ELF-1 (cell line): ENCODE data around the gene GDPD4.

ENCODE experiments used
- DNase-seq: peaks from one replicate; pipeline ENCODE4 v3.0.0-alpha.2; 2016; ENCODE audit warnings: low read depth, low spot score

The GDPD4 gene

GRCh38 chr11:77299528-77299993, 1.9 kb downstream of the GDPD4 start:
- DNase-seq, result no peak

GRCh38 chr11:77294040-77294439, 7.4 kb downstream of the GDPD4 start:
- no peak for DNase-seq

DNA sequence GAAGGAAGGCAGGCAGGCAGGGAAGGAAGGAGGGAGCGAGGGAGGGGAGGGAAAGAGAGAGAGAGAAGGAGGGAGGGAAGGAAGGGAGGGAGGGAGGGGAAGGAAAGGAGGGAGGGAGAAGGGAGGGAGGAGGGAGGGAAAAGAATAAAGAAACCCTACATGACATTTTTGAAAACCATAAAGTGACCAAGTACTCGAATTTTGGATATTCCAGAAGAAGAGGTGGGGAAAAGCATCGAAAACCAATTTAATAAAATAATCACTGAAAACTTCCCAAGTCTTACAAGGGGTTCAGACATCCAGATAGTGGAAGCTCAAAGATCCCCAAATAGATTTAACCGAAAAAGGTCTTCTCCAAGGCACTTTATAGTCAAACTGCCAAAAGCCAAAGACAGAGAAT, 11.7 kb downstream of the GDPD4 start:
- no peak for DNase-seq

GRCh38 chr11:77287615-77288273, 13.7 kb downstream of the GDPD4 start:
- no peak for DNase-seq

- no peak for DNase-seq
These were observed 14.3 kb downstream of the GDPD4 start for GRCh38 chr11:77287136-77287535.

DNA sequence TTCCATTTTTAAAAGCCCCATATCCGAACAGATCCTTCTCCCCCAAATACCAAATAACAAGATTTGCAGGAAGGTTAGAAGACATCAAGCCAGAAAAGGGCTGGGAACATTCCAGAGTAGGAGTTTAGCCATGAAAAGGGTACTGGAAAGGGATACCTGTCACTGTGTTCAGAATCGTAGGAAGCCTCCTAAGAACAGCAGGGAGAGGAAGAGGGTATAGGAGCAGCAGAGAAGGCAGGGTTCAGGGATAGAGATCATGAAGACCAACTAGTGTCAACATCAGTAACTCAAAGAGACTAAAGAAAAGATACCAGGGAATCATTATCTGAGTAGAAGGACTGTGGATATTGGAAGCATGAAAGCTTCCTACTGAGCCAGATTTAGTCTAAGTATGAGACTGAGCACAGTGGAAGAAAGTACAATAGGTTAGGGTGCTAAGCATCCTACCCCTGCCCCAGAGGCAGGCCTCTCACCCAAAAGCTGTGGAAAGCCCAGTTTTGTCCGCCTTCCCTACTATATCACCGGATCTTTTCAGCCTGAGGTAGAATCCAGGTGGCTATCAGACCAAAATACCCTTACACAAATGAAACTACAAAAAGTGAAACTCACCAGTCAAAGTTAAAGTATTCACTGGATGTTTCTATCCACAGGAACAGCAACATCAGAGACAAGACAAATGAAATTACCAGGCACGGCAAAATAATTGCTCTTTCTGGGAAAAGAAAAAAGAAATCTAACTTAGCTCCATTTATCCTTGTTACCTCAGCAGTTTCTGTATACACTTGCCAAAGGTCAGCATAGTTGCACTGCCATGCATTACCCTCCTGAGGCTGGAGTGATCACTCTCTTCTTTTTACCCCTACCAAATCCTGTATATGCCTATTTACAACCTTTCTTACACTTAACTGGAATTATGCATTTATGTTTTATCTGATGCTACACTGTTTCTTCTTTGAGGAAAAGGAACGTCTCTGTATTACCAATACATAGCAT, 16.7 kb downstream of the GDPD4 start:
- DNase-seq, result no peak

- no peak for DNase-seq
These were observed 18.4 kb downstream of the GDPD4 start for GRCh38 chr11:77283101-77283500.

DNA sequence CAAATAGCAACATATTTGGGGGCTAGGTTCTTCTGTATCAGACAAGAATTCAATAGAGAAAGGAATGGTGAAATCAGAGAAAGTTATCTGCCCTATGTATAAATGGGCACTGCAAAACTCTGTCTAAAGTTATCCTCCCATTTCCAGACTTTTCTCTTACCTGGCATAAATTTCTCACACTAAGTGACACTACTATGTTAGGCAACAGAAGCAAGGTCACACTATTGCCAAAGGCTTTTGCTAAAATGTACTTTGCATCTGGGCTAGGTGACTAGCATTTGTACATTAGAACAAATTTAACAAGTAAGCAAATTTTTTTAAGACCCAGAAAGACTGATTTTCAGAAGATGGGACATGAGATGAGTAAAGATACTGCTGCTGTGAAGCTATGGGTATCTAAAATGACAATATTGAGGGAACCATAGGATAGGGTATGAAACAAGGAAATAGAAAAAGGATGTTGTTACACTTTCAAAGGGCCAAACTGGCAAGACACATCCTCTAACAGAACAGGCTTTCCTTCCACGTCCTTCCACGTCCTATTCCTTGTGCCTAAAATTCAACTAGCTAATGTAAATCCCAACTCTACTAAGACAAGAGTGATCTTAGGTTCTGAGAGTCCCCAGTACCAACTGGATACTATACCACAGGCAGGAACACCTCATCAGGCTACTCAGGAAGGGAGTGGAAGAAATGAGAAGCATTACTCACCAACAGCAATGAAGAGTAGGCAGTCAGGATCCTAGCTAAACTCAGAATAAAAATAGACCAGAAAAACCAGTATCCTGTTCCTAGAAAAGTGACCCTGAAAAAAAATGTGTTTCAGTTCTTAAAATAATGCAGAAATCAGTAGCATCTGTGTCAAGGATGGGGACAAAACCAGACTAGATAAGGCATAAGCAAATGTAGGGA, 22.6 kb downstream of the GDPD4 start:
- DNase-seq, result no peak

DNA sequence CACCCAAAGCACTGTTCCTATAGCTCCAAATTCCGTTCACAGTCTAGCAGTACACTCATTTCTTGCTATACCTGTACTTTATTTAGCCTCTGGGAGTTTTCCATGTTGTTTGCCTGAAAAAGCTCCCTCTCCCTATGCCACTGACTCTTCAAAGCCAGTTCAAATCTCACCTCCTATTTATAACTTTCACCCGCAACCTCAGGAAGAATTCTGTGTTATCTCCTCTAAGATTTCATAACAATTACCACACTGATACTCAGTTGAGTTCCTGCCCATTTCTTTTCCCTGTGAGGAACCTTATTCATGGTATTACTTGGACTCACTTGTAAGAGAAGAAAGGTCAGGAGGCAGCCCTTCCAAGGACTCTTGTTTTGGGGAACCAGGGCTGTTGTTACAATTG, 25.2 kb downstream of the GDPD4 start:
- no peak for DNase-seq

DNA sequence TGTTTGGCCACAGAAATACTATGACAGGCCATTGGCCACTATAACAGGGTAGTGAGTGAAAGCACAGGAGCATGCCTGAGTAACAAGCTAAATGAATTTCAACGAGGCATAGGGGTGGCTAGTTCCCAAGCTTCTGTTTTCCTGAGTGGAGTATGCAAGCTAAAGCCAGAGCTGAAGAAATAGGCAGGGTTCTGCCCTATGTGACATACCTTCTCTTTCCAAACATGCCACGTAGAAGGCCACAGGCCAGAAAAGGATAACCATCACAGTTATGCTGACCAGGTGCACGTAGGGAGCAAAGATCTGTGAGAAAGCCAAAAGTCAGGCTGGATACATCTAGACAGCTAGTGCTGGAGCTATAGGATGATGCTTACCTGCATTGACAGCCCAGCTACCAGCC, 30.6 kb downstream of the GDPD4 start:
- no peak for DNase-seq

DNA sequence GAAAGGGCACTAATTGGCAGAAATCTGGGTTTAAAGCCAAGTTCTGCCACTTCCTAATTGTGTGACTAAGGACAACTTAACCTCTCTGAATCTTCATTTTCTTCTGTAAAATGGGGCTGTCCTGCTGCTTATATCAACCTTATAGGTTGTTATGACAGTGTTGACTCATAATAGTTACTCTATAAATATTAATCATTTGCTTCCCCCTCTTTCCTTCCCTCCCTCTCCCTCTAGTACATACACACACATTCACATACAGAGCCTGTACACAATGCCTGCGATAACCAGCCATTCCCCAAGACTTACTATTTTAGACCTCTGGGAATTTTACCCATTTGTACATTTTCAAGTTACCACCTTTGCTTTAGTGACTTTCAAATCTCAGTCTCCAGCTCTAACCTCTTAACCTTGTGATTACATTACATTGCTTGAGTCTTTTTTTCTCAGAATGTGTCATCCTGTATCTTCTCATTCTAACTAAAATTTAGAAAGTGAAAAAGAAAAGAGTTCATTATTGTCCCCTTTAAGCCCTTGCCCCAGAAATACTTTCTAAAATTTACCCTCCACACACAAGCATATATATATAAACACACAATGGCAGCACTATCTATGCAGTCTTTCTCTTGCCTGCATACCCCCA, 31.9 kb downstream of the GDPD4 start:
- no peak for DNase-seq

DNA sequence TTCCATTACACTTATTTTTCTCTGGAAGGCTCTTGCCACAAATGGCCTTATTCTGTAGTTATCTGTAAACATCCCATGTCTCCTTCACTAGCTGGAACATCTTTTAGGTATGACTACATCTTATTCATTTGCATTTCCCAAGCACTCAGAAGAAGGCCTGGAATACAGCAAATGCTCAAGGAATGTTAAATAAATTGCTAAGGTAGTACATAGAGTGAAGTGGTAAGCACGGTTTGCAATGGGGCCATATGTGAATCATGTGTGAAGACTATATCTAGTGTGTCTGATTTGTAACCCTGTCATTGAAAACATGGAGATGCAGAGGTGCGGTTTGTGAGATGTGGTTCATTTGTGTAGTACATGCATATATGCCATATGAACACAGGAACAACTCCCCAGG, 33.5 kb downstream of the GDPD4 start:
- no peak for DNase-seq

DNA sequence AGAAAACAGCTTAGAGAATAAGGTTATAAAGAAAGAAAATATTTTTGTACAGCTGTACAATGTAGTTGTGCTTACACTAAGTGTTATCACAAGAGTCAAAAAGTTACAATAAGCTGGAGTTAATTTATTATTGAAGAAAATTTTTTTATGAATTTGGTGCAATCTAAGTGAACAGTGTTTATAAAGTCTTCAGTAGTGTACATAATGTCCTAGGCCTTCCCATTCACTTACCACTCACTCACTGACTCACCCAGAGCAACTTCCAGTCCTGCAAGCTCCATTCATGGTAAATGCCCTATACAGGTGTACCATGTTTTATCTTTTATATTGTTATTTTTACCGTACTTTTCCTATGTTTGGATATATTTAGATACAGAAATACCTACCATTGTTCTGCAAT, 34.7 kb downstream of the GDPD4 start:
- DNase-seq, result no peak

DNA sequence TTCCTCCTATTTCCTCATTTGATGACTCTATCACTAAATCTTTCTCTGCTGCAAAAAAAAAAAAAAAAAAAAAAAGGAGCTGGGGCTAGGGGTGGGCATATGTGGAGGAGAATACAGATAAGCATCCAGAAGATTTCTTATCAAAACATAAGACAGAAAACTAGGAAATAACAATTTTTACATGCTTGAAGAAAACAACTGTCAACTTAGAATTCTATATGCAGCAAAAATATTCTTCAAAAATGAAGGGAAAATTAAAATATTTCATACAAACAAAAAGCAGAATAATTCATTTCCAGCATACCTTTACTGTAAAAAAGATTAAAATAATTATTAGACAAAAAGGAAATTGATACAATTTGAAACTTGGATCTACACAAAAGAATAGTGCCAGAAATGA, 38.7 kb downstream of the GDPD4 start:
- no peak for DNase-seq

DNA sequence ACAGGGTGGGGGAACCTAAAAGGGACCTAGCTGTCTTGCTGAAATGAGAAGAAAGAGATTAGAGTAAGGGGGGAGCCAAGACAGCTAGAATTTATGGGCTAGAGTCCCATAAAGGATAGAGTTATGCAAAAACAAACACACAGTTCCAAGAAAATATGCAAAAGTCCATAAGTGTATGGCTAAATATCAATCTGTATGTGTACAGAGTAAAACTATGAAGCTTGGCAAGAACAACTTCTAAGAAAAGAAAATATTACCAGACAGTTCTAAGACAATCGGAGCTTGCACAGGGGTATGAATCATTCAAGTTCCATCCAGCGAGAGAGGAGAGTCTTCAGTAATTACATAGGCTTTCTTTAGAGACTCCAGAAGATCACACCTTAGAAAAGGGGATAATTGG, 41.8 kb downstream of the GDPD4 start:
- DNase-seq, result no peak

GRCh38 chr11:77253690-77254089, 47.8 kb downstream of the GDPD4 start:
- DNase-seq, result no peak

GRCh38 chr11:77252555-77253270, 48.8 kb downstream of the GDPD4 start:
- DNase-seq, result no peak

GRCh38 chr11:77250881-77251640, 50.4 kb downstream of the GDPD4 start:
- DNase-seq, result no peak

DNA sequence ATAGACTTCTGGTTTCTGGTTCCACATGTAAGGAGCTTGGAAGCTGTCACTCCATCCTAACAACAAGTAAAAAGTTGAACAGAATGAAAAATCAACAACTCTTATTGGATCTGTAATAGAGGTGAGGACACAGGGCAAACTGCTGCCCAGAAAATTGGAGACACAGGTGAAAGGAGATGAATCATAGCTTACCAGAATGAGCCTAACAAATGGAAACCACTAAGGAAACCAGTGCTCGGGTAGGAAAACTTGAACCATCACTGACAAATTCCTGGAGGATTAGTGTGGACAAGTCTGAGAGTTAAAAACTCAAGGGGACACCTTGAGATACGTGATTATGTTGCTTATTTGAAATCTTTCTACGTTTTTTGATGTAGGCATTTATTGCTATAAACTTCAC, 52.1 kb downstream of the GDPD4 start:
- no peak for DNase-seq
